Stimulated activated CD4-positive, alpha-beta T cell treated with anti-CD3 and anti-CD28 coated beads, Interleukin-1b, Interleukin-23, amount 100 ng/mL, for 24 hours (primary cell): Measurements from ENCODE around the gene SPRED1.

Experiments
- DNase-seq, 4 experiments: peaks; one replicate each; pipeline ENCODE4 v3.0.0-alpha.2; 2020; ENCODE audit warnings: low read depth in 4 of 4, low spot score in 1 of 4

Gene SPRED1

GRCh38 chr15:38351466-38351865 lies 98.8 kb downstream of the SPRED1 start:
- DNase-seq, result no peak

DNA sequence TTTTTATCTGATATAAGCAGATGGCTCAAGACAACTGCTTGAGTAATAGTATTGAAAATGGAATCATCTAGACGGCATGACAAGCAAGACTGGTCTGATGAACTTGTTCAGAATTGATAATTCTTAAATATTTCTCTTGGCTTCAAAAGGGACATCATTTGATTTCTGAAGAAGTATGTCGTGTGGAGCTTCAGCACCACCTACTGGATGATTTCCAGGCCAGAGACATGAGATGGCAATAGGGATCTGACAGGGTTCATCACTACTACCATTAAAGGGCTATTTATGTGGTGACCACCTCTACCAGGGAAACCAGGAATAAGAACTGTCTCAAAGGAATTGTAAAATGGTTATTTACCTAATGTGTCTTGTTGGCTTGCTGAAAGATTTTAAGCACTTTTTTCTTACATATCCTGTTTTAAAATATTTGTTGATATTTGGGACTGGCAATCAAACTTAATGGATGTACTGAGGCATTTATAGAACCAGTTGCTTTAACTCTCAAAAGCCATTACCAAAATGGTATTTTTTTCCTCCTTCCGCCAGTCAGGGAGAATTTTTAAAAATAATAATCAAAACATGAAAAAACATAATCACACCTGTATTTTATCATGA lies 101.8 kb downstream of the SPRED1 start:
- peak; percentile 20 to 28 (median 24) for DNase-seq

DNA sequence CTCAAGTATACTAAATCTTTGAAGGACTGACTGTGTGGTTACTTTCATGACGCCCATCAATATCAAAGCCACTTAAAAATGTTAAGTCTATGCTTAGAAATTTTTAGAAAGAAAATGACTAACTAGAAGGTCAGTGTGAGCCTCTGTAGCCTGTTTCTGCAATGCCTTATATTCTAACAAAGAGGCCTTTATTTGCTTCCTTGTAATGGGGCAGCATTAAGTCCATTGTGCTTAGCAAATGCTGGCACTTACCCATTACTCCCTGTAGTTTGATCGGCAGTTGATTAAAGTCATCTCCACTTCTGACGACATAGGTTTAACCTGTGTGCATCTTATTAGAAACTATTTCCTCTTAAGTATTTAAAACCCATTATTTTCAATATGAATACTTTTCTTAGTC lies 109.7 kb downstream of the SPRED1 start:
- DNase-seq, result no peak

- DNase-seq, result no peak
These were observed 114.8 kb downstream of the SPRED1 start for GRCh38 chr15:38367476-38367875.

DNA sequence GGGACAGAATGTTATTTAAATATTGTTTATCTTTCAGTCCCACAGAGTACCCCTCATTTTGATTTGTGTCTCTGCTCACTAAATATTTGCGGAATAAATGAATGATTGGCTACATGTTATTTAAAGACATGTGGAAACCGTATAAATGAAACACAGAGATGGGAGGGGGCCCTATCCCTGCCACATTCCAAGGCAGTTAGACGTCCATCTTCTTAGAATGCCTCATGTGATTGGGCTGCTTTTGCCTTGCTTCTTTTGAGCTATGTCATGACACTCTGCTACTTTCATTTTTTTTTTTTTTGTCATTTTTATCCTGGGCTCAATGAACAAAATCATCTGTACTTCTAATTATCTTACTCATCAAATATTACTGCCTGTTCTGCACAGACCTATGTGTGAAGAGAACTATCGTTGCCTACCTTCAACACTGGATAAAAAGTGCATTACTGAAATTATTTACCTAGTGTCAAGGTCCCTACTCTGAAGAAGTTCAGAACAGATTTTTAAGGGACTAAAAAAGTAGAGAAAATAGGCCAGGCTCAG lies 117.4 kb downstream of the SPRED1 start:
- no peak for DNase-seq

DNA sequence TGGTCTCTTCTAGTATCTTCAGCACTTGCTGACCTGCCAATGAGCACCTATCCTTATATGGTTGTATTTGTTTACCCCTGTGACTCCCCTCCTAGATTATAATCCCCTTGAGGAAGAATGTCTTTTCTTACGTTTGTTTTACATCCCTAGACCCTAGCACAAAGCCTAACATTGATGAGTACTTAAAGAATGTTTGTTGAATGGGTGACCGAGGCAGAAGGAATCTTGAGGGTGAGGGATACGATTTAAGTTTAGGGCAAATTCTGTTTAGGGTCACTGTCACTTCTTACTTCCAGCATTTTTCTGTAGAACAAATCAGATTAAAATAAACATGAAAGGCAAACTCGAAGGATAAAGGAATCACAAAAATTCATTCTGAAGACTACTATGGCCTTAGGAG lies 120.4 kb downstream of the SPRED1 start:
- DNase-seq, result no peak

DNA sequence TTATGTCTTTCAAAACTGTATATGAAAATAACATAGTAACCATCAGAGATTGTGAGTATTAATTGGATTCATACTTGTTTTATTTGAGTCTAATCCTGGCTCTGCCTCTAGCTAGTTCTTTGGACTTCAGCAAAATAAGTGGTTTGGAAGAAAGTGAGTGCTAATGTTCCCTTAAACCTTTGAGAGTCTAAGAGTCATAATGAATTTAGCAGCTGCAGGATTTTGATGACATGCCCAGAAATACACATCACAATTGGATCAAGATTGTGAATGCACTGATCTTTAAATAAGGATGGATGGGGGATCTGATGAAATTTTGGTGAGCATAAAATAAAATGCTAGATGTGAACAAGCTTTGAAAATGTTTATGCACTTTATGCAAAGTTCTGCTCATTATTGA lies 121.4 kb downstream of the SPRED1 start:
- no peak for DNase-seq

DNA sequence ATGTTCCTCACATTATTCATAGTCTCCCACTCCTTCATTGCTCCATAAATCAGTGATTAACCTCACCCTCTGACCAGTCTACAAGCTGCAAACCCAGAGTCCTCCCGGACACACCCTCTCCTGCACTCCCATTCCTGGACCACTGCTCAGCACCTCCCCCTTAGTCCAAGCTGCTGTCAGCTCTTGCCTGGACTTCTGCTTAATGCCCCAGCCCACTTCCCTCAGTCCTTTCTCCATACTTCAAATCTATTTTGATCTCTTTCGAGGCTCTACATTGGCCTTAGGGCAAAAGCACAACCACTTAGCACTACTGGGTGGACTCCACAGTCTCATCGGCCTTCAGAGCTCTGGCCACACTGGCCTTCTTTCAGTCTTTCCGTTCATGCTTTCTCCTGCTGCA lies 121.9 kb downstream of the SPRED1 start:
- no peak for DNase-seq

- DNase-seq, result no peak
These were observed 123.4 kb downstream of the SPRED1 start for GRCh38 chr15:38376081-38376480.

DNA sequence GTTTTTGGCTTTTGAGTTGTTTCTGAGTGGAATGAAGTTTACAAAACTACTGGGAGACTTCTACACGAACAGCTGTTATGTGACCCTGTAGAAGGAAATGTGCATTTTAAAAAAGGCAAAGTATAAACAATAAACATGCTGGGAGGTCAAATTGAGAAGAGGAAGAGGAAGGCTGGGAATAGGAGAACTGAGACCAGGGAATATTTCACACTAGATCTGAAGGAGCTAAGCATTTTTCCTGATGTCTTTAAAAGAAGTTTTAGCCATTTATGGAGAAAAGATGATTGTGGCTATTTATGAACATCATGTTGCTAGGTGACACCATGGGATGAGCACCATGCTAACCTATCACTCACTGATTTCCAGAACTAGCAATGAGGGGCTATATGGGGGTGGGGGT lies 125.0 kb downstream of the SPRED1 start:
- DNase-seq, result no peak

DNA sequence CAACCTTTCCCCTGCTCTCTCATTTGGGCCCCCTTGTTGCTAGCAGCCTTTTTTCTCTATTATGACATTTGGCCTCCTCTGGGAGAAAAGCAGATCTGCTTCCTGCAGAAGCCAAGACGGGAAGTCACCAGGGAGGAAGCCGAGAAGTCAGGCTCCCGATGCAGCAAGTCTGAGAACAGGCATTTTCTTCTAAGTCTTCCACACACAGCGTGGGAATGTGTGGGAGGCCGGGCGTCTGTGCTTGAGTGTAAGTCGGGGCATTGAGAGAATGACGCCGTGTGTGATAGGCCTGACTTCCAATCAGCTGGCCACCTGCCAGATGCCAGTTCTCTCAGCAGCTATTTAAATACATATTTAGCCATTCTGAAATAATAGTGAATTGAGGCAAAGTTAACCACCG lies 125.5 kb downstream of the SPRED1 start:
- no peak for DNase-seq

DNA sequence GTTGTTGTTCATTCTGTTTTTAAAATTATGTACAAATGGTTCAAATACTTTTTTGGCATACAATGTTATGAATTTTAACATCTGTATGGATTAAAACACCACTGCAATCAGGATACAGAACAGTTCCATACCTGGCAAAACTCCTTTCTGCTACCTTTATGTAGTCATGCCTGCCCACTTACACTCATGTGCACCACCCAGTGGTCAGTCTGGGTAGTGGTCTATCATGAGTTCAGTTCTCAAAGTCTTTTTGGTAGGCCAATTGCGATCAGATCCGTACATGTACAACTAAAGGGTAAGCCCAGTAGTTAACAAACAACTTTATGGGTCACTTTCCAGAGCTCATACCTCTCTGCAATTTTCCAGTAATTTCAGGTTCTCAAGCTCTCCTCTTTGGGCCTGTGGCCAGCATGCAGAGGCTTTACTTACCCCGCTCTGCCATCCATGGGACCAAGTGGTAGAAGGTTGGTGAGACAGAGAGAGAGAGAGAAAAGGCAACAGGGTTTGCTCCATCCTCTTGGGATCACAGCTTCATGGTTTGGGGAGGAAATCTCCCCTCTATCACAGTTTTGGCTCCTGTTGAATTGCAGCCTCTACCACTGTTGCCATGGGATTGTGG lies 137.4 kb downstream of the SPRED1 start:
- peak; percentile 34 to 52 (median 42) for DNase-seq

DNA sequence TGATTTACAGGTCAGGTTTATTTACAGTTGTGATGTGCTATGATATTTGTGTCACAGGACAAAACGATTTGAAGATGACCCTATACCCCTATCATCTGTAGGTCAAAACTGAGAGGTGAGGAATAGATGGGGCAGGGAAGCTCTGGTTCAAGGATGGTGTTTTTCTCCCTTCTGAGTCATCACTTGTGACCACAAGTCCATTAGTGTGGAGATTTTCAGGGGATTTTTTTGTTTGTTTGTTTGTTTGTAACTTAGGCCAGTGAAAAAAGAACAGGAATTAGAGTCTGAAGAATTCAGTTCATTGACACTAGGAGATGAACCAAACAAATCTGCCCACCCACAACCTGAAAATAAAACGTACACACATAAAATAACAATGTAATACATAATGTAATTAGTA lies 138.6 kb downstream of the SPRED1 start:
- DNase-seq, result no peak

GRCh38 chr15:38398134-38398533 lies 145.5 kb downstream of the SPRED1 start:
- no peak for DNase-seq

DNA sequence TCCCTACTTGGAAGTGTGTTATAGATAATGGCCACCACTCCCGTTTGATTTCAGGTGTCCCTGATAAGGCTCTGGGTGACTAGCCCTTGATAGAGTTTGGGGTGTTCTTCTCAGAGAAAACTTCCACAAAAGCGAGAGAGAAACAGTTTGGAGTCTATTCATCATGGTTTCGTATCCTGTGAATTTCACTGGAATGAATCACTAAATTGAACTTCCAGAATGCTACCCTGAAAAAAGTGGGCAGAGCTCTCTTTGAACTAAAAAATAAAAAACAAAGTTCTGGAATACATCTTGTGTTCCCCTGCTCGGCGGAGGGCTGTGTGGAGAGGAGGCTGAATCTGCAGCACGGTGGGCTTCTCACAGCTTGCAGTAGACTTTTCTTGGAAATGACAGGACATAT lies 148.5 kb downstream of the SPRED1 start:
- no peak for DNase-seq

DNA sequence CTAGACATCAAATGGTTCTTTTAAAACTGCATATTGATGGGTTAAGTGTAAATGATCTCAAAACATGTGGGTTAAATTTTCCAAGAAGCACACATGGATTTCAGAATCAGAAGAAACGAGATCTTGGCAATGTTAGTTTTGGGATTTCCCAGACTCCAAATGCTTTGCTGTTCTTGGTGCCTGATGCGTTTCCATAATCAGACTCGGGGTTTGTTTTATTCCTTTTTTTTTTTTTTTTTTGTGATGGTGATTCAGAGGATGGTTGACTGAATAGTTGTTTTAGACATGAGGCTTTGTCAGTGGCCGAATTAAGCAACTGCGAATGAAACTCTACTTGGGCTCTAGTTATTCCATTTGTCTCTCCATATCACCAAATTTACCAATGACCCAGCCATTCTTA lies 149.1 kb downstream of the SPRED1 start:
- DNase-seq, result no peak

DNA sequence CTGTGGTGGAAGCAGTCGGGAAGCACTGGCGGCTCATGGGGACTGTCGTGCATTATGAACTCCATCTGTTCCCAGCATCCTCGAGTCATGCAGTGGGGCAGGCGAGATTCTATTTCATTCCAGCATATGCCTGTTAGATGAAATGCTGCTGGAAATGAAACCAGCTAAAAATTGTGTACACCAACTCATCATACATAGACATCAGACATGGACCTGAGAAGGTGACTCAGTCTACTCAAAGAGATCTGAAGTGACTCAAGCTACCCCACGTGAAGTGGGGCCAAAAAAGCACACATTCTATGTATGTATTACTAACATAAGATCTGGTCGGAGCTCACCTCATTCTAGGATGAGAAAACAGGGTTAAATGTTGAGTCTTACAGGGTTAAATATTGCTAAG lies 153.8 kb downstream of the SPRED1 start:
- DNase-seq, result no peak
